ENCODE results near the gene RBMS3. TPM values are rescaled to one million over a fixed set of nuclear protein-coding genes. Genes with fewer than 3 reads are reported as not detected.
A peak's percentile ranks its signal among the peaks of the same experiment; 100 is the strongest.
"Not testable (repeated sequence)": the region's sequence is repeated elsewhere in the genome, so short reads cannot be mapped to it uniquely, and the experiment has no call there.

RBMS3 gene
- total and polyA plus RNA-seq, 4 donors, result 26.8 to 203 (median 94.8) TPM

DNA sequence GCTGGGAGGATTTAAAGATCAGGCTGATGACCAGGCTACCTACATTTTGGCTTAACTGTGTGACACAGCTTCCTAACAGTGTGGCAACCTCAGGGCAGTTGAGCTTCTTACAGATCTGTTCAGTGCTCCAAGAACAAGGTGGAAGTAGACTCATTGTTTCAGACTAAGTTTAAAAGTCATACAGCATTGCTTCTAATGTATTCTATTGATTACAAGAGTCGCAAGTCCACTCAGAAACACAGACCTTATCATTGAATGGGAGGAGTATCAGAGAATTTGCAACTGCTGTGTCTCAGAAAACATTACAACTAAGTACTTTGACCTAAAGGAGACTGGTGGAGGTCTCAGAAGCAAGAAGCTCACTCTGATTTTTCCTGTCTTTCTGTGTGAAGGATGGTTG, 746.0 kb downstream of the RBMS3 start:
- intact Hi-C loops (cut with DNase I), result no loop called here
- 61 to 100% methylated on average over 1 of the region's 1 CpG for WGBS, 2 donors
- no peaks in the 10 kb centered on the region for H3K36me3 ChIP-seq (ENCODE audit: control insufficient read depth in 1 of 2, insufficient read depth in 2 of 2, low read length in 1 of 2)
- H3K4me1 ChIP-seq (ENCODE audit: control insufficient read depth in 1 of 2, insufficient read depth in 2 of 2, low read length in 2 of 2), result no peaks in the 10 kb centered on the region
- H3K9me3 ChIP-seq (ENCODE audit: control insufficient read depth, low read length), result no peaks in the 10 kb centered on the region
- H3K27ac ChIP-seq (ENCODE audit: low read depth in 1 of 2, low read length in 2 of 2), result no peak overlapping the region
- H3K27me3 ChIP-seq (ENCODE audit: control insufficient read depth in 1 of 2, insufficient read depth in 2 of 2, low read length in 1 of 2), result no peaks in the 10 kb centered on the region
- DNase-seq (no peak), ATAC-seq (ENCODE audit: low FRiP score) (no peak)
- no peak overlapping the region for H3K4me3 ChIP-seq (ENCODE audit: low read length in 2 of 2)

DNA sequence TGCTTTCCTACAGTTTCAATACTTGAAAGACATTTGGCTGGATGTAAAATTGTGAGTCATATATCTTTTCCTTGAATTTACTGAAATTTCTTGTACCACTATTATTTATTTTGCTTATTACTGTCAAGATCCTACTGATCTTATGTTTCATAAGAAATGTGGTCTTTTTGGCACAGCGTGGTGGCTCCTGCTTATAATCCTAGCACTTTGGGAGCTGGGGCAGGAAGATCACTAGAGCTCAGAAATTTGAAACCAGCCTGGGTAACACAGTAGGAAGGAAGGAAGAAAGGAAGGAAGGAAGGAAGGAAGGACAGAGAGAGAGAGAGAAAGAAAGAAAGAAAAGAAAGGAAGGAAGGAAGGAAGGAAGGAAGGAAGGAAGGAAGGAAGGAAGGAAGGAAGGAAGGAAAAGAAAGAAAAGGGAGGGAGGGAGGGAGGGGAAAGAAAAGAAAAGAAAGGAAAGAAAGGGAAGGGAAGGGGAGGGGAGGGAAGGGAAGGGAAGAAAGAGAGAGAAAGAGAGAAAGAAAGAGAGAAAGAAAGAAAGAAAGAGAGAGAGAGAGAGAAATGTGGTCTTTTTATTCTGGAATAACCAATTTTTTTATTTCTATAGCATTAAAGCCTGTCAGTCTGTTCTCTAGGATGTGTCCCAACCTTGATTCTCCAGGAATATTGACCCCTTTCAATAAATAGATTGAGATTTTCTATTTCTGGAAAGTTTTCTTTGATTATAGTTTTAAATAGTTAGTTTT, 753.5 kb downstream of the RBMS3 start:
- Histone ChIP-seq H3K4me3 (ENCODE audit: low read length in 2 of 2) (no peak overlapping the region), H3K27me3 (ENCODE audit: control insufficient read depth in 1 of 2, insufficient read depth in 2 of 2, low read length in 1 of 2) (no peaks in the 10 kb centered on the region), H3K27ac (ENCODE audit: low read depth in 1 of 2, low read length in 2 of 2) (no peak overlapping the region), H3K36me3 (ENCODE audit: control insufficient read depth in 1 of 2, insufficient read depth in 2 of 2, low read length in 1 of 2) (no peaks in the 10 kb centered on the region), H3K9me3 (ENCODE audit: control insufficient read depth, low read length) (no peaks in the 10 kb centered on the region), H3K4me1 (ENCODE audit: control insufficient read depth in 1 of 2, insufficient read depth in 2 of 2, low read length in 2 of 2) (no peaks in the 10 kb centered on the region)
- DNase-seq (no peak), ATAC-seq (ENCODE audit: low FRiP score) (no peak)
- WGBS, 2 donors, result 71 to 86% methylated on average over 1 of the region's 1 CpG
- intact Hi-C loops (cut with DNase I), result no loop called here

DNA sequence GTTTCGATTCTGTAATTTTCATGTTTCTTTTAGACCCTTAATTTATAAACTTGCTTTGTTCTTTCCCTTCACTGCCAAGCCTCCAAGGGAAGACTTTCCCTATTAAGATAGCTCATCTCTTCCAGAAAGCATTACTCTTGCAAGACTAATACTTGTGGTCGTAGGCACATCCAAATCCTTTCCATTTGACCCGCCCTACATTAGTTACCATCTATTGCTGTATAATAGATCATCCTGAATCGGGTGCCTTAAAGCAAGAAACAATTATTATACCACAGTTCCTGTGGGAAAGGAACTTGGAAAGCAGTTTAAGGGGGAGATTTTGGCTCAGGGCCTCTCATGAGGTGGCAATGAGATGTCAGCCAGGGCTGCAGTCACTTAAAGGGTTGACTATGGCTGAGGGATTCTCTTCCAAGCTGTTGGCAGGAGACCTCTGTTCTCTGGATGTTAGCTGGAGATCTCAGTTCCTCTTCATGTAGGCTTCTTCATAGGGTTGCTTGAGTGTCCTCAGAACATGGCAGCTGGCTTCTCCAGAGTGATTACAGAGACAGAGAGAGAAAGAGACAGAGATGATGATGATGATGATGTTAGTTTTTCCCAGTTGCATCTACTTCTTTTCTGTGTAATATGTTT, 755.2 kb downstream of the RBMS3 start:
- Histone ChIP-seq H3K4me1 (ENCODE audit: control insufficient read depth in 1 of 2, insufficient read depth in 2 of 2, low read length in 2 of 2) (no peaks in the 10 kb centered on the region), H3K36me3 (ENCODE audit: control insufficient read depth in 1 of 2, insufficient read depth in 2 of 2, low read length in 1 of 2) (no peaks in the 10 kb centered on the region), H3K9me3 (ENCODE audit: control insufficient read depth, low read length) (no peaks in the 10 kb centered on the region), H3K27ac (ENCODE audit: low read depth in 1 of 2, low read length in 2 of 2) (no peak overlapping the region), H3K27me3 (ENCODE audit: control insufficient read depth in 1 of 2, insufficient read depth in 2 of 2, low read length in 1 of 2) (no peaks in the 10 kb centered on the region), H3K4me3 (ENCODE audit: low read length in 2 of 2) (no peak overlapping the region)
- intact Hi-C loops (cut with DNase I), result no loop called here
- ATAC-seq (ENCODE audit: low FRiP score) (peak; percentile 74), DNase-seq (no peak)
- 76 to 80% methylated on average over 4 of the region's 4 CpGs for WGBS, 2 donors

DNA sequence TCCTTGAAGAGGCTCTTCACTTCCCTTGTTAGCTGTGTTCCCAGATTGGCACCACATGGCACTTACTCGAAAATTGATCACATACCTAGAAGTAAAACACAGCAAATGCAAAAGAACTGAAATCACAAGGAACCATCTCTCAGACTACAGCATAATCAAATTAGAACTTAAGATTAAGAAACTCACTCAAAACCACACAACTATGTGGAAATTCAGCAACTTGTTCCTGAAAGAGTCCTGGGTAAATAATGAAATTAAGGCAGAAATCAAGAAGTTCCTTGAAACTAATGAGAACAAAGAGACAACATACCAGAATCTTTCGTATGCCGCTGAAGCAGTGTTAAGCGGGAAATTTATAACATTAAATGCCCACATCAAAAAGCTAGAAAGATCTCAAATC, 759.3 kb downstream of the RBMS3 start:
- DNase-seq (no peak), ATAC-seq (ENCODE audit: low FRiP score) (no peak)
- no peaks in the 10 kb centered on the region for H3K4me1 ChIP-seq (ENCODE audit: control insufficient read depth in 1 of 2, insufficient read depth in 2 of 2, low read length in 2 of 2)
- WGBS, 2 donors, result 93 to 95% methylated on average over 4 of the region's 4 CpGs
- no peak overlapping the region for H3K27ac ChIP-seq (ENCODE audit: low read depth in 1 of 2, low read length in 2 of 2)
- no peaks in the 10 kb centered on the region for H3K36me3 ChIP-seq (ENCODE audit: control insufficient read depth in 1 of 2, insufficient read depth in 2 of 2, low read length in 1 of 2)
- H3K4me3 ChIP-seq (ENCODE audit: low read length in 2 of 2), result no peak overlapping the region
- intact Hi-C loops (cut with DNase I), result loop anchor here (5.0 to 10.0 kb wide), 3 partner anchors 145 to 657 kb away; no protein-coding TSS in a partner anchor
- no peaks in the 10 kb centered on the region for H3K27me3 ChIP-seq (ENCODE audit: control insufficient read depth in 1 of 2, insufficient read depth in 2 of 2, low read length in 1 of 2)
- H3K9me3 ChIP-seq (ENCODE audit: control insufficient read depth, low read length), result no peaks in the 10 kb centered on the region

DNA sequence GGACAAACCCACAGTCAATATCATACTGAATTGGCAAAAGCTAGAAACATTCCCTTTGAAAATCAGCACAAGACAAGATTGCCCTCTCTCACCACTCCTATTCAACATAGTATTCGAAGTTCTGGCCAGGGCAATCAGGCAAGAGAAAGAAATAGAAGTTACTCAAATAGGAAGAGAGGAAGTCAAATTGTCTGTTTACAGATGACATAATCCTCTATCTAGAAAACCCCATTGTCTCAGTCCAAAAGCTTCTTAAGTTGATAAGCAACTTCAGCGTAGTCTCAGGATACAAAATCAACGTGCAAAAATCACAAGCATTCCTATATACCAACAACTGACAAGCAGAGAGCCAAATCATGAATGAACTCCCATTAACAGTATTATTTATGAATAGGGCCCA, 760.6 kb downstream of the RBMS3 start:
- H3K9me3 ChIP-seq (ENCODE audit: control insufficient read depth, low read length); H3K27ac ChIP-seq (ENCODE audit: low read depth in 1 of 2, low read length in 2 of 2); H3K27me3 ChIP-seq (ENCODE audit: control insufficient read depth in 1 of 2, insufficient read depth in 2 of 2, low read length in 1 of 2); H3K36me3 ChIP-seq (ENCODE audit: control insufficient read depth in 1 of 2, insufficient read depth in 2 of 2, low read length in 1 of 2); DNase-seq; H3K4me3 ChIP-seq (ENCODE audit: low read length in 2 of 2); ATAC-seq (ENCODE audit: low FRiP score); H3K4me1 ChIP-seq (ENCODE audit: control insufficient read depth in 1 of 2, insufficient read depth in 2 of 2, low read length in 2 of 2): not testable (repeated sequence)
- intact Hi-C loops (cut with DNase I), result loop anchor here (5.0 to 10.0 kb wide), 3 partner anchors 143 to 656 kb away; no protein-coding TSS in a partner anchor
- WGBS, 2 donors, result 34 to 42% methylated on average over 3 of the region's 3 CpGs

- 19 to 20% methylated on average over 4 of the region's 4 CpGs for WGBS, 2 donors
- ATAC-seq (ENCODE audit: low FRiP score) (peak; percentile 71), DNase-seq (peak in 1 of 2 donors; percentile 60)
- Histone ChIP-seq H3K36me3 (ENCODE audit: control insufficient read depth in 1 of 2, insufficient read depth in 2 of 2, low read length in 1 of 2) (no peaks in the 10 kb centered on the region), H3K9me3 (ENCODE audit: control insufficient read depth, low read length) (no peaks in the 10 kb centered on the region), H3K4me1 (ENCODE audit: control insufficient read depth in 1 of 2, insufficient read depth in 2 of 2, low read length in 2 of 2) (no peaks in the 10 kb centered on the region), H3K27ac (ENCODE audit: low read depth in 1 of 2, low read length in 2 of 2) (no peak overlapping the region), H3K4me3 (ENCODE audit: low read length in 2 of 2) (no peak overlapping the region), H3K27me3 (ENCODE audit: control insufficient read depth in 1 of 2, insufficient read depth in 2 of 2, low read length in 1 of 2) (no peaks in the 10 kb centered on the region)
- intact Hi-C loops (cut with DNase I), result loop anchor here (5.0 to 10.0 kb wide), 3 partner anchors 142 to 655 kb away; no protein-coding TSS in a partner anchor
These were observed 761.5 kb downstream of the RBMS3 start for GRCh38 chr3:30042274-30042859.

DNA sequence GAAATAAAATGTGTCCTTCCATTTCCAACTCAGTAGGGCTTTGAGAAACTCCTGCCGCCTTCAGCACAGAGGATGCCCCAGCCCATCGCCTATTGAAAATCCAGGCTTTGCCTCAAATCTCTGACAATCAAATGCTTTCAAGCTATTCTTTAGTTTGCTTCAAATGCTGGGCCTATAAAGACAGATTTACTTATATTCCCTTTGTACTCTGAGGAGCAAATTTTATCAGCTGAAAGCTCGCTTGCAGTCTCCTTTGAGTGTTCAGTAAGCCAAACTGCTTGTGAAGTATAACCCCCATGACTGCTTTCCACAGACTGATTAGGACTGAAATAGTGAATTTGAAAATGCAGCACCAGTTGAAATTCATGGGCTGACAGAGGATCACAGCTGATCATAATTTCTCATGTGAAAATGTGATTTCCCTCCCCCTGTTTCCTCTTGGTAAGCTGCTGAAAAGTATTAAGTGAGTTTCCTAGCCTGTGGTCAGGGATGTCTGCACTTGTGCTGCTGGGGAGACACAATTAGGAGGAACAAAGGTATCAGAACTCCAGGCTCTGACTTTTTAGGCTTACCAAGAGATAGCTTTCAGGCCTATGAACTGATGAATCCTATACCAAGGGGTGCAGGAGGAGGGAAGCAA, 762.2 kb downstream of the RBMS3 start:
- 95 to 97% methylated on average over 3 of the region's 3 CpGs for WGBS, 2 donors

GRCh38 chr3:30044515-30044914, 763.6 kb downstream of the RBMS3 start:
- Histone ChIP-seq H3K9me3 (ENCODE audit: control insufficient read depth, low read length) (no peaks in the 10 kb centered on the region), H3K27ac (ENCODE audit: low read depth in 1 of 2, low read length in 2 of 2) (no peak overlapping the region), H3K4me3 (ENCODE audit: low read length in 2 of 2) (no peak overlapping the region), H3K27me3 (ENCODE audit: control insufficient read depth in 1 of 2, insufficient read depth in 2 of 2, low read length in 1 of 2) (no peaks in the 10 kb centered on the region), H3K4me1 (ENCODE audit: control insufficient read depth in 1 of 2, insufficient read depth in 2 of 2, low read length in 2 of 2) (no peaks in the 10 kb centered on the region), H3K36me3 (ENCODE audit: control insufficient read depth in 1 of 2, insufficient read depth in 2 of 2, low read length in 1 of 2) (no peaks in the 10 kb centered on the region)
- 57 to 72% methylated on average over 4 of the region's 4 CpGs for WGBS, 2 donors
- ATAC-seq (ENCODE audit: low FRiP score), result no peak
- DNase-seq, result no peak
- intact Hi-C loops (cut with DNase I), result loop anchor here (5.0 to 10.0 kb wide), 3 partner anchors 140 to 653 kb away; no protein-coding TSS in a partner anchor

More for the DNA sequence above, 762.2 kb downstream of the RBMS3 start:
- no peak for ATAC-seq (ENCODE audit: low FRiP score)
- DNase-seq, result no peak
- Histone ChIP-seq H3K4me3 (ENCODE audit: low read length in 2 of 2) (no peak overlapping the region), H3K4me1 (ENCODE audit: control insufficient read depth in 1 of 2, insufficient read depth in 2 of 2, low read length in 2 of 2) (no peaks in the 10 kb centered on the region), H3K9me3 (ENCODE audit: control insufficient read depth, low read length) (no peaks in the 10 kb centered on the region), H3K27ac (ENCODE audit: low read depth in 1 of 2, low read length in 2 of 2) (no peak overlapping the region), H3K36me3 (ENCODE audit: control insufficient read depth in 1 of 2, insufficient read depth in 2 of 2, low read length in 1 of 2) (no peaks in the 10 kb centered on the region), H3K27me3 (ENCODE audit: control insufficient read depth in 1 of 2, insufficient read depth in 2 of 2, low read length in 1 of 2) (no peaks in the 10 kb centered on the region)
- intact Hi-C loops (cut with DNase I), result loop anchor here (5.0 to 10.0 kb wide), 3 partner anchors 142 to 654 kb away; no protein-coding TSS in a partner anchor
